ENCODE data around the gene FAM210A. TPM values are rescaled to one million over a fixed set of nuclear protein-coding genes. Genes with fewer than 3 reads are reported as not detected.

Gene FAM210A
- polyA plus RNA-seq, 1 of the 3 experiments (the other 2 are of a cell fraction), result 10.6 TPM

DNA sequence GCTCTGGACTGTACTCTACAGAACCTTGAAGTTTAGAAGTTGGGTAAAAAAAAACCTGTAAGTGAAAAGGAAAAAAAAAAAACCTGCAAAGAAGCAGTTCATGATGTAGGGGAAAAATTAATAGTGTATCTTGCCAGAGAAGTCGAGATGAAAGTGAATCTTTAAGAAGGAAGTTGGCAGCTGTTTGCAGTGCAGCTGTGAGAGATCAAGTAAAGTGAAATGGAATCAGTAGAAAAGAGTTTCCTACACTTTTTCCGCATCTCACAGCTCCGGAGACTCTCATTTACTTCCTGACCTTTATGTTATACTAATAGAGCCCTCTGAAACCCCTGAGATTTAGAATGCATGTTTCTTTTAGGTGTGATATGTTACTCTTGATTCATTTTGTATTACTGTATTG lies 19.3 kb upstream of the FAM210A start:
- TF ChIP-seq, protein P1, sequence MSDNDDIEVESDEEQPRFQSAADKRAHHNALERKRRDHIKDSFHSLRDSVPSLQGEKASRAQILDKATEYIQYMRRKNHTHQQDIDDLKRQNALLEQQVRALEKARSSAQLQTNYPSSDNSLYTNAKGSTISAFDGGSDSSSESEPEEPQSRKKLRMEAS (IDR thresholded peaks at IDR 0.05; ENCODE audit: low read depth), result no peak
- TF ChIP-seq, protein P2, sequence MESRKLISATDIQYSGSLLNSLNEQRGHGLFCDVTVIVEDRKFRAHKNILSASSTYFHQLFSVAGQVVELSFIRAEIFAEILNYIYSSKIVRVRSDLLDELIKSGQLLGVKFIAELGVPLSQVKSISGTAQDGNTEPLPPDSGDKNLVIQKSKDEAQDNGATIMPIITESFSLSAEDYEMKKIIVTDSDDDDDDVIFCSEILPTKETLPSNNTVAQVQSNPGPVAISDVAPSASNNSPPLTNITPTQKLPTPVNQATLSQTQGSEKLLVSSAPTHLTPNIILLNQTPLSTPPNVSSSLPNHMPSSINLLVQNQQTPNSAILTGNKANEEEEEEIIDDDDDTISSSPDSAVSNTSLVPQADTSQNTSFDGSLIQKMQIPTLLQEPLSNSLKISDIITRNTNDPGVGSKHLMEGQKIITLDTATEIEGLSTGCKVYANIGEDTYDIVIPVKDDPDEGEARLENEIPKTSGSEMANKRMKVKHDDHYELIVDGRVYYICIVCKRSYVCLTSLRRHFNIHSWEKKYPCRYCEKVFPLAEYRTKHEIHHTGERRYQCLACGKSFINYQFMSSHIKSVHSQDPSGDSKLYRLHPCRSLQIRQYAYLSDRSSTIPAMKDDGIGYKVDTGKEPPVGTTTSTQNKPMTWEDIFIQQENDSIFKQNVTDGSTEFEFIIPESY (IDR thresholded peaks at IDR 0.05; ENCODE audit: borderline replicate concordance, low read depth), result no peak
- TF ChIP-seq NFIC (IDR thresholded peaks at IDR 0.05; ENCODE audit: borderline replicate concordance) (no peak), SIN3A (IDR thresholded peaks at IDR 0.05; ENCODE audit: borderline replicate concordance, low read depth, low read length) (no peak), RFX5 (IDR thresholded peaks at IDR 0.05; ENCODE audit: low read length) (no peak), RAD21 (IDR thresholded peaks at IDR 0.05; ENCODE audit: low read length) (no peak), ELF1 (IDR thresholded peaks at IDR 0.05) (no peak), TEAD4 (IDR thresholded peaks at IDR 0.05; ENCODE audit: borderline replicate concordance, insufficient read depth) (no peak), JUND (IDR thresholded peaks at IDR 0.05) (no peak), TAF1 (IDR thresholded peaks at IDR 0.05; ENCODE audit: borderline replicate concordance, low read depth, low read length) (no peak), GABPA (IDR thresholded peaks at IDR 0.05; ENCODE audit: low read depth) (no peak), FOXJ3 (CRISPR knock-in tag; IDR thresholded peaks at IDR 0.05) (no peak), MEF2A (IDR thresholded peaks at IDR 0.05; ENCODE audit: borderline replicate concordance, low read depth) (no peak), CHD2 (IDR thresholded peaks at IDR 0.05; ENCODE audit: low read length, partially characterized antibody) (no peak), MXI1 (IDR thresholded peaks at IDR 0.05; ENCODE audit: low read depth, low read length) (no peak), POLR2AphosphoS5 (IDR thresholded peaks at IDR 0.05; ENCODE audit: low read depth, low read length) (no peak)
- TF ChIP-seq, protein P3, sequence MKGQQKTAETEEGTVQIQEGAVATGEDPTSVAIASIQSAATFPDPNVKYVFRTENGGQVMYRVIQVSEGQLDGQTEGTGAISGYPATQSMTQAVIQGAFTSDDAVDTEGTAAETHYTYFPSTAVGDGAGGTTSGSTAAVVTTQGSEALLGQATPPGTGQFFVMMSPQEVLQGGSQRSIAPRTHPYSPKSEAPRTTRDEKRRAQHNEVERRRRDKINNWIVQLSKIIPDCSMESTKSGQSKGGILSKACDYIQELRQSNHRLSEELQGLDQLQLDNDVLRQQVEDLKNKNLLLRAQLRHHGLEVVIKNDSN (IDR thresholded peaks at IDR 0.05; ENCODE audit: borderline replicate concordance, low read depth), result no peak
- TF ChIP-seq, protein P4, sequence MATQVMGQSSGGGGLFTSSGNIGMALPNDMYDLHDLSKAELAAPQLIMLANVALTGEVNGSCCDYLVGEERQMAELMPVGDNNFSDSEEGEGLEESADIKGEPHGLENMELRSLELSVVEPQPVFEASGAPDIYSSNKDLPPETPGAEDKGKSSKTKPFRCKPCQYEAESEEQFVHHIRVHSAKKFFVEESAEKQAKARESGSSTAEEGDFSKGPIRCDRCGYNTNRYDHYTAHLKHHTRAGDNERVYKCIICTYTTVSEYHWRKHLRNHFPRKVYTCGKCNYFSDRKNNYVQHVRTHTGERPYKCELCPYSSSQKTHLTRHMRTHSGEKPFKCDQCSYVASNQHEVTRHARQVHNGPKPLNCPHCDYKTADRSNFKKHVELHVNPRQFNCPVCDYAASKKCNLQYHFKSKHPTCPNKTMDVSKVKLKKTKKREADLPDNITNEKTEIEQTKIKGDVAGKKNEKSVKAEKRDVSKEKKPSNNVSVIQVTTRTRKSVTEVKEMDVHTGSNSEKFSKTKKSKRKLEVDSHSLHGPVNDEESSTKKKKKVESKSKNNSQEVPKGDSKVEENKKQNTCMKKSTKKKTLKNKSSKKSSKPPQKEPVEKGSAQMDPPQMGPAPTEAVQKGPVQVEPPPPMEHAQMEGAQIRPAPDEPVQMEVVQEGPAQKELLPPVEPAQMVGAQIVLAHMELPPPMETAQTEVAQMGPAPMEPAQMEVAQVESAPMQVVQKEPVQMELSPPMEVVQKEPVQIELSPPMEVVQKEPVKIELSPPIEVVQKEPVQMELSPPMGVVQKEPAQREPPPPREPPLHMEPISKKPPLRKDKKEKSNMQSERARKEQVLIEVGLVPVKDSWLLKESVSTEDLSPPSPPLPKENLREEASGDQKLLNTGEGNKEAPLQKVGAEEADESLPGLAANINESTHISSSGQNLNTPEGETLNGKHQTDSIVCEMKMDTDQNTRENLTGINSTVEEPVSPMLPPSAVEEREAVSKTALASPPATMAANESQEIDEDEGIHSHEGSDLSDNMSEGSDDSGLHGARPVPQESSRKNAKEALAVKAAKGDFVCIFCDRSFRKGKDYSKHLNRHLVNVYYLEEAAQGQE (IDR thresholded peaks at IDR 0.05; ENCODE audit: low read depth, low read length), result no peak
- TF ChIP-seq, protein P5, sequence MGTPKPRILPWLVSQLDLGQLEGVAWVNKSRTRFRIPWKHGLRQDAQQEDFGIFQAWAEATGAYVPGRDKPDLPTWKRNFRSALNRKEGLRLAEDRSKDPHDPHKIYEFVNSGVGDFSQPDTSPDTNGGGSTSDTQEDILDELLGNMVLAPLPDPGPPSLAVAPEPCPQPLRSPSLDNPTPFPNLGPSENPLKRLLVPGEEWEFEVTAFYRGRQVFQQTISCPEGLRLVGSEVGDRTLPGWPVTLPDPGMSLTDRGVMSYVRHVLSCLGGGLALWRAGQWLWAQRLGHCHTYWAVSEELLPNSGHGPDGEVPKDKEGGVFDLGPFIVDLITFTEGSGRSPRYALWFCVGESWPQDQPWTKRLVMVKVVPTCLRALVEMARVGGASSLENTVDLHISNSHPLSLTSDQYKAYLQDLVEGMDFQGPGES (IDR thresholded peaks at IDR 0.05; ENCODE audit: low read depth, low read length), result no peak
- TF ChIP-seq, protein P6, sequence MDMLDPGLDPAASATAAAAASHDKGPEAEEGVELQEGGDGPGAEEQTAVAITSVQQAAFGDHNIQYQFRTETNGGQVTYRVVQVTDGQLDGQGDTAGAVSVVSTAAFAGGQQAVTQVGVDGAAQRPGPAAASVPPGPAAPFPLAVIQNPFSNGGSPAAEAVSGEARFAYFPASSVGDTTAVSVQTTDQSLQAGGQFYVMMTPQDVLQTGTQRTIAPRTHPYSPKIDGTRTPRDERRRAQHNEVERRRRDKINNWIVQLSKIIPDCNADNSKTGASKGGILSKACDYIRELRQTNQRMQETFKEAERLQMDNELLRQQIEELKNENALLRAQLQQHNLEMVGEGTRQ (IDR thresholded peaks at IDR 0.05; ENCODE audit: borderline replicate concordance, low read depth, low read length), result no peak
- Histone ChIP-seq H3F3A (replicated peaks; ENCODE audit: insufficient read depth) (no peaks in the 10 kb centered on the region), H3K36me3 (replicated peaks in 1 of 2; ENCODE audit: control insufficient read depth in 1 of 2, insufficient read depth in 2 of 2, low read length in 1 of 2) (peaks cover 76 to 85% of the 10 kb centered on the region in 2 experiments), H3K27ac (ENCODE audit: low read depth in 2 of 2, low read length in 1 of 2) (no peak overlapping the region), H3K4me2 (no peak overlapping the region), H3K9ac (no peak overlapping the region), H3K9me2 (no peaks in the 10 kb centered on the region), H3K27me3 (ENCODE audit: insufficient read depth) (no peaks in the 10 kb centered on the region), H3K4me3 (ENCODE audit: low read depth in 2 of 2, low read length in 1 of 2) (no peak overlapping the region), H4K20me1 (ENCODE audit: insufficient read depth) (no peaks in the 10 kb centered on the region), H2AFZ (ENCODE audit: low read depth) (no peak overlapping the region), H3K4me1 (ENCODE audit: control insufficient read depth in 1 of 2, insufficient read depth in 2 of 2, low read depth in 1 of 2, low read length in 1 of 2) (no peaks in the 10 kb centered on the region), H3K79me2 (ENCODE audit: insufficient read depth) (0 out of 2 replicates have a peak, but pooled peaks cover 4% of the 10 kb centered on the region), H3K9me3 (no peaks in the 10 kb centered on the region)
- 99% methylated on average over 3 of the region's 3 CpGs for WGBS (ENCODE audit: low lambda C conversion rate)
- ChIA-PET CTCF (interaction anchor here (0.7 to 1.4 kb wide), 2 partner anchors 114 to 188 kb away, joined by 3 to 5 read pairs; no protein-coding TSS in a partner anchor), POLR2A (no interaction called here)
- DNase-seq, result no peak

All from SK-N-SH (cell line).